Measurements from ENCODE around the gene BAIAP2L1. TPM values are rescaled to one million over a fixed set of nuclear protein-coding genes. Genes with fewer than 3 reads are reported as not detected.

Gene BAIAP2L1
- total RNA-seq, 1 donor from 2014 or later: 21.6 TPM

DNA sequence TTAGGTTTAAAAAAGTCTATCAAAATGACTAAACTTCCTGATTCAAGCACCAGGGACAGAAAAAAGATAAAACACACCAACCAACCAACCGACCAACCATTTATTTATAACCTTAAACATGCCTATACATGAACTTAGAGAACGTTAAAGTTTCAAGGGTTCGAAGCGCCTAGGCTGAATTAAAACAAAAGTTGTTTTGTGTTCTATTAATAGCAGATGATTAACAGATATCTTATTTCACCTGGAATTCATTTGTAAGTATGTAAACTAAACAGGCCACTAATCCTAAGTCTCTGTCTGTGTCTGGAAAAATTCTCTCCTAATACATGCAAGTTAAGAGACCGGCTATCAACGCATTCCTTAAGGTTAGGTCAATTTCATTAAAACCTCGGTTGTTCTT, 1.4 kb downstream of the BAIAP2L1 start:
- peak overlapping the region; percentile 64 for H3K4me3 ChIP-seq (ENCODE audit: insufficient read depth, low read depth, low read length)
- no peaks in the 10 kb centered on the region for H3K9me3 ChIP-seq (ENCODE audit: insufficient read depth, low read depth, low read length)
- H3K36me3 ChIP-seq (ENCODE audit: insufficient read depth, low read length): no peaks in the 10 kb centered on the region
- peaks cover 11% of the 10 kb centered on the region for H3K4me1 Mint-ChIP-seq (ENCODE audit: low read depth, unreplicated experiment)
- H2AFZ ChIP-seq (ENCODE audit: low read depth, low read length): no peak overlapping the region
- H3K4me3 Mint-ChIP-seq (ENCODE audit: unreplicated experiment): peak overlapping the region; percentile 85
- H3K9ac ChIP-seq (ENCODE audit: low read length): peak overlapping the region; percentile 74
- no peaks in the 10 kb centered on the region for H3K9me3 Mint-ChIP-seq (ENCODE audit: unreplicated experiment)
- no peaks in the 10 kb centered on the region for H3K36me3 Mint-ChIP-seq (ENCODE audit: low read depth, unreplicated experiment)
- no peaks in the 10 kb centered on the region for H3K27me3 Mint-ChIP-seq (ENCODE audit: low read depth, unreplicated experiment)
- DNase-seq (ENCODE audit: low read depth): peak; percentile 49
- peaks cover 10% of the 10 kb centered on the region for H3K4me1 ChIP-seq (ENCODE audit: insufficient read depth, low read length)
- no peaks in the 10 kb centered on the region for H3K27me3 ChIP-seq (ENCODE audit: insufficient read depth, low read length)
- H3K4me2 ChIP-seq (ENCODE audit: low read length): peak overlapping the region; percentile 86
- FAIRE-seq: no peak
- TF ChIP-seq EZH2 (IDR thresholded peaks at IDR 0.05; ENCODE audit: insufficient read depth, low read length): no peak
- TF ChIP-seq, protein P1, sequence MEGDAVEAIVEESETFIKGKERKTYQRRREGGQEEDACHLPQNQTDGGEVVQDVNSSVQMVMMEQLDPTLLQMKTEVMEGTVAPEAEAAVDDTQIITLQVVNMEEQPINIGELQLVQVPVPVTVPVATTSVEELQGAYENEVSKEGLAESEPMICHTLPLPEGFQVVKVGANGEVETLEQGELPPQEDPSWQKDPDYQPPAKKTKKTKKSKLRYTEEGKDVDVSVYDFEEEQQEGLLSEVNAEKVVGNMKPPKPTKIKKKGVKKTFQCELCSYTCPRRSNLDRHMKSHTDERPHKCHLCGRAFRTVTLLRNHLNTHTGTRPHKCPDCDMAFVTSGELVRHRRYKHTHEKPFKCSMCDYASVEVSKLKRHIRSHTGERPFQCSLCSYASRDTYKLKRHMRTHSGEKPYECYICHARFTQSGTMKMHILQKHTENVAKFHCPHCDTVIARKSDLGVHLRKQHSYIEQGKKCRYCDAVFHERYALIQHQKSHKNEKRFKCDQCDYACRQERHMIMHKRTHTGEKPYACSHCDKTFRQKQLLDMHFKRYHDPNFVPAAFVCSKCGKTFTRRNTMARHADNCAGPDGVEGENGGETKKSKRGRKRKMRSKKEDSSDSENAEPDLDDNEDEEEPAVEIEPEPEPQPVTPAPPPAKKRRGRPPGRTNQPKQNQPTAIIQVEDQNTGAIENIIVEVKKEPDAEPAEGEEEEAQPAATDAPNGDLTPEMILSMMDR (IDR thresholded peaks at IDR 0.05; ENCODE audit: insufficient read depth, low read depth, low read length): no peak
- H3K79me2 ChIP-seq (ENCODE audit: insufficient read depth, low read length): peaks cover 8% of the 10 kb centered on the region
- peak overlapping the region; percentile 27 for H3K27ac Mint-ChIP-seq (ENCODE audit: unreplicated experiment)
- peak overlapping the region; percentile 36 for H3K27ac ChIP-seq (ENCODE audit: low read depth, low read length)
- H4K20me1 ChIP-seq (ENCODE audit: insufficient read depth, low read length): no peaks in the 10 kb centered on the region

DNA sequence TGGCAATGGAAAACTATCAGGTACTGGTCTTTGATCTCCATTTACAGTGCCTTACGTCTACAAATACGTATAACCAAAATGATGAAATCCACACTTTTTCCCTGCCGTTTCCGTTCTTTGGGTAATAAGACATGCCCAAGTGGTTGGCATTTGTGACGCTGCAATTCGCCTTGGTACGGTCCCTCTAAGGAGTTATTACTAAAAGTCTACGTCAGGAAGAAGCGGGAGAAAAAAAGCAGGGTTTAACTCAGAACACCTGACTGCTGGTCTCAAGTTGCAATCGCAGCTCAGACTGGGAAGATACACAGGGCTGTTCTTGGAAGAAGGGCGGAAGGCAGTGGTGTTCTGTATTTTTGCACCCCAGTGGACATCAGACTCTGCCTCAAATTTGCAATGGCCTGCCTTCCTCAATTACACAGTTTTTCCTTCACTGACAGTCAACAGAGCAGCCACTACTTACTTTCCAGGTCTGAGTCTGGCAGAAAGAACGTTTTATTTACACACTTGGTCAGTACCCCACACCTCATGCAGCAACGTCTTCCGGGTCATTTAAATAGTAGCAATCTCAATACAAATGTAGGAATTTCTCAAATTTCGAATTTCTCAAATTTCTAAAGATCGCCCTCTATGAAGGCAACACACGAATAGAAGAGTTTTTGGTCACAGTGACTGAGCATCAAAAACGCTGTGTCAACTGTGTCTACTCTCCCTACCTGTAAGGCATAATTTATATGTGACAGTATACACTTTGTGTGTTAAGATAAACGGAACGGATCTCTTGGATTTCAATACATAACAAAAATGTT, 2.1 kb downstream of the BAIAP2L1 start:
- H4K20me1 ChIP-seq (ENCODE audit: insufficient read depth, low read length): no peaks in the 10 kb centered on the region
- Mint-ChIP-seq H3K4me3 (ENCODE audit: unreplicated experiment) (peak overlapping the region; percentile 85), H3K9me3 (ENCODE audit: unreplicated experiment) (no peaks in the 10 kb centered on the region), H3K4me1 (ENCODE audit: low read depth, unreplicated experiment) (peaks cover 14% of the 10 kb centered on the region), H3K27ac (ENCODE audit: unreplicated experiment) (no peak overlapping the region), H3K36me3 (ENCODE audit: low read depth, unreplicated experiment) (no peaks in the 10 kb centered on the region), H3K27me3 (ENCODE audit: low read depth, unreplicated experiment) (no peaks in the 10 kb centered on the region)
- peak overlapping the region; percentile 86 for H3K4me2 ChIP-seq (ENCODE audit: low read length)
- H3K9ac ChIP-seq (ENCODE audit: low read length): peak overlapping the region; percentile 74
- no peaks in the 10 kb centered on the region for H3K27me3 ChIP-seq (ENCODE audit: insufficient read depth, low read length)
- FAIRE-seq (no peak), DNase-seq (ENCODE audit: low read depth) (no peak)
- no peak overlapping the region for H3K4me3 ChIP-seq (ENCODE audit: insufficient read depth, low read depth, low read length)
- H3K79me2 ChIP-seq (ENCODE audit: insufficient read depth, low read length): peaks cover 8% of the 10 kb centered on the region
- no peaks in the 10 kb centered on the region for H3K36me3 ChIP-seq (ENCODE audit: insufficient read depth, low read length)
- H3K27ac ChIP-seq (ENCODE audit: low read depth, low read length): no peak overlapping the region
- peaks cover 11% of the 10 kb centered on the region for H3K4me1 ChIP-seq (ENCODE audit: insufficient read depth, low read length)
- H3K9me3 ChIP-seq (ENCODE audit: insufficient read depth, low read depth, low read length): no peaks in the 10 kb centered on the region
- TF ChIP-seq EZH2 (IDR thresholded peaks at IDR 0.05; ENCODE audit: insufficient read depth, low read length): no peak
- TF ChIP-seq, protein P1 (IDR thresholded peaks at IDR 0.05; ENCODE audit: insufficient read depth, low read depth, low read length): no peak
- H2AFZ ChIP-seq (ENCODE audit: low read depth, low read length): no peak overlapping the region

DNA sequence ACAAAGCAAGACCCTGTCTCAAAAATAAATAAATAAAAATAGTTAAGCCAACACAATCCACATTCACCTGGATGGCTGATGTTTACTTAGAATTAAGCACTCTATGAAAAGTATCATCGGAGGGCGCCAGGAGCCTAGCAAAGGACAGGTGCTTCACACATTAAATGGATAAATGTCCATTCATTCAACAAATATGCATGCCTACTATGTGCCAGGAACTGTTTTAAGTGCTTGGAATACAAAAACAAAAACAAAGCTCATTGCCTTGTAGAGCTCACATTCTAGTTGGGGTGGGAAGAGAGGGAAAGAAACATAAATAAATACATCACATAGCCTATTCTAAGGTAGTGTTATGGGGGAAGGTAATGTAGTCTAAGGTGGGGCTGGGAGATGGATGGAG, 4.1 kb downstream of the BAIAP2L1 start:
- DNase-seq (ENCODE audit: low read depth) (no peak), FAIRE-seq (no peak)
- H3K4me1 Mint-ChIP-seq (ENCODE audit: low read depth, unreplicated experiment): peaks cover 14% of the 10 kb centered on the region
- Histone ChIP-seq H3K27me3 (ENCODE audit: insufficient read depth, low read length) (no peaks in the 10 kb centered on the region), H3K36me3 (ENCODE audit: insufficient read depth, low read length) (no peaks in the 10 kb centered on the region), H3K27ac (ENCODE audit: low read depth, low read length) (no peak overlapping the region), H4K20me1 (ENCODE audit: insufficient read depth, low read length) (peaks cover 3% of the 10 kb centered on the region), H3K4me2 (ENCODE audit: low read length) (no peak overlapping the region), H3K9me3 (ENCODE audit: insufficient read depth, low read depth, low read length) (no peaks in the 10 kb centered on the region), H3K4me1 (ENCODE audit: insufficient read depth, low read length) (peaks cover 11% of the 10 kb centered on the region), H3K9ac (ENCODE audit: low read length) (no peak overlapping the region), H3K4me3 (ENCODE audit: insufficient read depth, low read depth, low read length) (no peak overlapping the region), H2AFZ (ENCODE audit: low read depth, low read length) (no peak overlapping the region), H3K79me2 (ENCODE audit: insufficient read depth, low read length) (peaks cover 8% of the 10 kb centered on the region)
- no peaks in the 10 kb centered on the region for H3K36me3 Mint-ChIP-seq (ENCODE audit: low read depth, unreplicated experiment)
- no peaks in the 10 kb centered on the region for H3K9me3 Mint-ChIP-seq (ENCODE audit: unreplicated experiment)
- peak overlapping the region; percentile 9 for H3K4me3 Mint-ChIP-seq (ENCODE audit: unreplicated experiment)
- TF ChIP-seq, protein P1 (IDR thresholded peaks at IDR 0.05; ENCODE audit: insufficient read depth, low read depth, low read length): no peak
- TF ChIP-seq EZH2 (IDR thresholded peaks at IDR 0.05; ENCODE audit: insufficient read depth, low read length): no peak
- H3K27me3 Mint-ChIP-seq (ENCODE audit: low read depth, unreplicated experiment): no peaks in the 10 kb centered on the region
- H3K27ac Mint-ChIP-seq (ENCODE audit: unreplicated experiment): no peak overlapping the region
